SU-DHL-6 (cell line): Measurements from ENCODE around the gene ATOX1.
"Not testable (repeated sequence)": the region's sequence is repeated elsewhere in the genome, so short reads cannot be mapped to it uniquely, and the experiment has no call there.

Source experiments
- H2AFZ ChIP-seq: fragments of 200-600 bp; sonication (generic); 2 replicates; pipeline ENCODE4 v1.6.1; 2014; ENCODE audit warnings: low read depth, mild to moderate bottlenecking, moderate library complexity, mixed read lengths, antibody characterized with exemption, low read length; ENCODE audit not compliant: severe bottlenecking
- H3F3A ChIP-seq: fragments of 200-600 bp; shearing (Covaris generic); 2 replicates; pipeline ENCODE4 v1.6.0; 2016; ENCODE audit warnings: antibody characterized with exemption, mild to moderate bottlenecking; ENCODE audit not compliant: insufficient read depth
- H3K27ac ChIP-seq: fragments of 200-600 bp; sonication (generic); 2 replicates; pipeline ENCODE4 v1.5.1; 2016; ENCODE audit warnings: low read depth, mild to moderate bottlenecking, low read length, moderate library complexity, mixed read lengths
- H3K27me3 ChIP-seq: fragments of 200-600 bp; sonication (generic), shearing (Covaris generic); 2 replicates; pipeline ENCODE4 v1.6.0; 2014; ENCODE audit warnings: mild to moderate bottlenecking, low read length
- H3K36me3 ChIP-seq: fragments of 200-600 bp; sonication (generic); 2 replicates; pipeline ENCODE4 v1.6.1; 2014; ENCODE audit warnings: mild to moderate bottlenecking, low read length, mixed read lengths
- H3K4me2 ChIP-seq: fragments of 300-600, 200-600 bp; shearing (Covaris generic), sonication (generic); 2 replicates; pipeline ENCODE4 v1.6.0; 2014; ENCODE audit warnings: low read length, low read depth, mild to moderate bottlenecking; ENCODE audit not compliant: poor library complexity, severe bottlenecking
- H3K4me3 ChIP-seq: fragments of 200-600 bp; sonication (generic); 2 replicates; pipeline ENCODE4 v1.5.1; 2014; ENCODE audit warnings: antibody characterized with exemption, low read length, mild to moderate bottlenecking, mixed read lengths; ENCODE audit not compliant: insufficient read depth, poor library complexity, severe bottlenecking
- H3K79me2 ChIP-seq: fragments of 200-600 bp; sonication (generic); 2 replicates; pipeline ENCODE4 v1.6.1; 2014; ENCODE audit warnings: mild to moderate bottlenecking, low read length, moderate library complexity; ENCODE audit not compliant: insufficient read depth
- H3K9ac ChIP-seq: fragments of 200-600 bp; sonication (generic); 2 replicates; pipeline ENCODE4 v1.7.0; 2014; ENCODE audit warnings: mild to moderate bottlenecking, low read length
- H3K9me2 ChIP-seq: fragments of 200-600 bp; sonication (generic); replicated peaks from 2 replicates; pipeline ENCODE4 v1.6.1; 2014; ENCODE audit warnings: low read length; ENCODE audit not compliant: insufficient read depth
- H3K9me3 ChIP-seq: fragments of 200-600 bp; sonication (generic); 2 replicates; pipeline ENCODE4 v1.6.1; 2014; ENCODE audit warnings: low read length, mixed read lengths; ENCODE audit not compliant: insufficient read depth
- H4K20me1 ChIP-seq: fragments of 200-600 bp; sonication (generic); 2 replicates; pipeline ENCODE4 v1.6.1; 2014; ENCODE audit warnings: low read depth, mild to moderate bottlenecking, antibody characterized with exemption, low read length, moderate library complexity, mixed read lengths
- EZH2phosphoT487 ChIP-seq: fragments of 200-600 bp; sonication (generic), shearing (Covaris generic); conservative IDR thresholded peaks from 2 replicates; pipeline ENCODE4 v1.6.1; 2018; ENCODE audit warnings: mild to moderate bottlenecking, antibody characterized with exemption, low read length, moderate library complexity, mixed read lengths
- TF ChIP-seq, protein P1 (sequence below): fragments of 200-600 bp; sonication (generic); IDR thresholded peaks from one replicate; pipeline ENCODE4 v1.5.1; 2017; ENCODE audit warnings: antibody characterized with exemption, mild to moderate bottlenecking, low read length, moderate library complexity; ENCODE audit not compliant: insufficient read depth, poor library complexity, severe bottlenecking

ATOX1 gene

DNA sequence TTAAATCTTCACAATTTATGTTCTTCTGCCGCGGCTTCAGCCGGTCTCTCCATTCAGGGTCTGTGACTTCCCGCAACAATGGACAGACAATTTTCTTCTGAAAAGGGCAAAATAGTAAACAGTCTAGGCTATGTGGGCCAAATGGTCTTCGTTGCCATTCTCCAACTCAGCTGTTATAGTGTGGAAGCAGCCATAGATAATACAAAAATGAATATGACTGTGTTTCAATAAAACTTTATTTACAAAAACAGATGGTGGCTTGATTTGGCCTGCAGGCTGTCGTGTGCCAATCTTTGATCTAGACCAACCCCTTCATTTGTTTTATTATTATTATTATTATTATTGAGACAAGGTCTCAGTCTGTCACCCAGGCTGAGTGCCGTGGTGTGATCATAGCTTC is 28.1 kb downstream of the ATOX1 start:
- TF ChIP-seq, protein P1, sequence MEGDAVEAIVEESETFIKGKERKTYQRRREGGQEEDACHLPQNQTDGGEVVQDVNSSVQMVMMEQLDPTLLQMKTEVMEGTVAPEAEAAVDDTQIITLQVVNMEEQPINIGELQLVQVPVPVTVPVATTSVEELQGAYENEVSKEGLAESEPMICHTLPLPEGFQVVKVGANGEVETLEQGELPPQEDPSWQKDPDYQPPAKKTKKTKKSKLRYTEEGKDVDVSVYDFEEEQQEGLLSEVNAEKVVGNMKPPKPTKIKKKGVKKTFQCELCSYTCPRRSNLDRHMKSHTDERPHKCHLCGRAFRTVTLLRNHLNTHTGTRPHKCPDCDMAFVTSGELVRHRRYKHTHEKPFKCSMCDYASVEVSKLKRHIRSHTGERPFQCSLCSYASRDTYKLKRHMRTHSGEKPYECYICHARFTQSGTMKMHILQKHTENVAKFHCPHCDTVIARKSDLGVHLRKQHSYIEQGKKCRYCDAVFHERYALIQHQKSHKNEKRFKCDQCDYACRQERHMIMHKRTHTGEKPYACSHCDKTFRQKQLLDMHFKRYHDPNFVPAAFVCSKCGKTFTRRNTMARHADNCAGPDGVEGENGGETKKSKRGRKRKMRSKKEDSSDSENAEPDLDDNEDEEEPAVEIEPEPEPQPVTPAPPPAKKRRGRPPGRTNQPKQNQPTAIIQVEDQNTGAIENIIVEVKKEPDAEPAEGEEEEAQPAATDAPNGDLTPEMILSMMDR = no peak
- TF ChIP-seq EZH2phosphoT487 = no peak
- Histone ChIP-seq H4K20me1 (no peaks in the 10 kb centered on the region), H3K9me3 (no peaks in the 10 kb centered on the region), H3K4me2 (no peak overlapping the region), H3K27me3 (no peaks in the 10 kb centered on the region), H3F3A (no peaks in the 10 kb centered on the region), H3K9me2 (no peaks in the 10 kb centered on the region), H2AFZ (no peak overlapping the region), H3K79me2 (no peaks in the 10 kb centered on the region), H3K9ac (no peak overlapping the region), H3K4me3 (no peak overlapping the region), H3K36me3 (no peaks in the 10 kb centered on the region), H3K27ac (no peak overlapping the region)

DNA sequence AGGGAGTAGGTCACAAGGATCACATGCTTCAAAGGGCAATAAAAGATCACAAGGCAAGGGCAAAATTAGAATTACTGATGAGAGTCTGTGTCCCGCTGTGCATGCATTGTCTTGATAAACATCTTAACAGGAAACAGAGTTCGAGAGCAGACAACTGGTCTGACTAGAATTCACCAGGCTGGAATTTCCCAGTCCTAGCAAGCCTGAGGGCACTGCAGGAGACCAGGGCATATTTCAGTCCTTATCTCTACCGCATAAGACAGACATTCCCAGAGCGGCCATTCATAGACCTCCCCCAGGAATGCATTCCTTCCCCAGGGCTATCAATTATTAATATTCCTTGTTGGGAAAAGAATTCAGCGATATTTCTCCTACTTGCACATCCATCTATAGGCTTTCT is 28.8 kb downstream of the ATOX1 start:
- H4K20me1 ChIP-seq, H3K4me3 ChIP-seq, H3K36me3 ChIP-seq, H3K27me3 ChIP-seq, H3K9me3 ChIP-seq, H3K4me2 ChIP-seq, H3K79me2 ChIP-seq, H3K9ac ChIP-seq, H3F3A ChIP-seq, H3K9me2 ChIP-seq, H2AFZ ChIP-seq, H3K27ac ChIP-seq: not testable (repeated sequence)

DNA sequence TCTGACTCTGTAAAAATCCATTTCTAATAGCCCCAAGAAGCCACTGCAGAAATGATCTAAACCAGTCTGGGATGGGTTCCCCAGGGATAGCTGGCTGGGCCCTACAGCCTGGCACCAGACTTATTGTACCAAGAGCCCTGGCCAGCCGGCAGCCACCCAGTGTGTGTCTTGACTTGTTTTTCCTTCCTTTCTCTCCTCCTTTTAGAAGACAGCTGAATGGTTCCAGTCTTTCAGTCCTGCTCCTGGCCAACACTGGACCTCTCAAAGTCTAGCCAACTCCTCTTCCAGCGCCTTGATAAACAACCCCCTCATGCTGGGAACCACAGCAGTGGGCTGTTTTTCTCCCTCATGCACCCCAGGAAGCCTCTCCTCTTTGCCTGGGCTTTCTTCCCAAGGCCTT is 34.1 kb downstream of the ATOX1 start:
- H2AFZ ChIP-seq = no peak overlapping the region
- no peak overlapping the region for H3K4me3 ChIP-seq
- no peaks in the 10 kb centered on the region for H3K9me2 ChIP-seq
- H3K4me2 ChIP-seq = no peak overlapping the region
- H3F3A ChIP-seq = no peaks in the 10 kb centered on the region
- no peaks in the 10 kb centered on the region for H3K27me3 ChIP-seq
- no peak for TF ChIP-seq EZH2phosphoT487
- TF ChIP-seq, protein P1 = no peak
- H3K9ac ChIP-seq = no peak overlapping the region
- no peak overlapping the region for H3K27ac ChIP-seq
- no peaks in the 10 kb centered on the region for H3K9me3 ChIP-seq
- no peaks in the 10 kb centered on the region for H3K36me3 ChIP-seq
- H3K79me2 ChIP-seq = no peaks in the 10 kb centered on the region
- no peaks in the 10 kb centered on the region for H4K20me1 ChIP-seq

DNA sequence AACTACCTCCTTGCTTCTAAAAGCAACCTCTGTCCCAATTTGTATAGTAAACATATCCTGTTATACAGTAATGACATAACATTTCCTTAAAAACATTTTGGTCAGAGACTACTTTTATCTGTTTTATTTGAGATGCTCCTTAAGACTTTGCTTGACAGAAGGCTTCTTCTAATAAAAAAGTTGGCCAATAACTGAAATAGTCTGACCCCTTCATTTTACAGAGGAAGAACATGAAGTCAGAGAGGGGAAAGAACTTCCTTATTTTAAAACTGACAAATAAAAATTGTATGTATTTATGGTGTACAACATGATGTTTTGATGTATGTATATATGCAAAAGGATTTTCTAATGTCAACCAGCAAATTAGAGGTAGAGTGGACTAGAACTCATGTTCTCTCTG is 35.9 kb downstream of the ATOX1 start:
- no peak overlapping the region for H3K9ac ChIP-seq
- no peaks in the 10 kb centered on the region for H3K27me3 ChIP-seq
- H3K36me3 ChIP-seq = no peaks in the 10 kb centered on the region
- no peaks in the 10 kb centered on the region for H3K79me2 ChIP-seq
- no peak overlapping the region for H3K4me3 ChIP-seq
- no peak overlapping the region for H2AFZ ChIP-seq
- no peak overlapping the region for H3K4me2 ChIP-seq
- H3K27ac ChIP-seq = no peak overlapping the region
- no peak for TF ChIP-seq EZH2phosphoT487
- TF ChIP-seq, protein P1 = no peak
- no peaks in the 10 kb centered on the region for H3K9me3 ChIP-seq
- no peaks in the 10 kb centered on the region for H3K9me2 ChIP-seq
- no peaks in the 10 kb centered on the region for H3F3A ChIP-seq
- H4K20me1 ChIP-seq = no peaks in the 10 kb centered on the region
